Stomach (tissue), 4 donors: ENCODE data around the gene ITGB2.

Experiments used
- CTCF ChIP-seq, 7 experiments: fragments of 450-650 bp in 4 of 7; fragments of 200-600 bp in 3 of 7; sonication (generic) in 3 of 7; IDR thresholded peaks; one replicate each; pipeline ENCODE4 v1.5.1; 2016 to 2019; ENCODE audit warnings: antibody characterized with exemption in 7 of 7, control low read depth in 2 of 7, mild to moderate bottlenecking in 1 of 7
- EP300 ChIP-seq: sonication (generic); formaldehyde crosslinking; IDR thresholded peaks from one replicate; pipeline ENCODE4 v1.6.1; 2017; ENCODE audit warnings: antibody characterized with exemption
- POLR2A ChIP-seq, 4 donors: fragments of 450-650 bp; IDR thresholded peaks; one replicate each; pipeline ENCODE4 v1.6.1; 2016; ENCODE audit warnings: antibody characterized with exemption in 4 of 4, control low read depth in 2 of 4, mild to moderate bottlenecking in 1 of 4, moderate library complexity in 1 of 4
- POLR2AphosphoS5 ChIP-seq, 3 donors: sonication (generic); formaldehyde crosslinking; IDR thresholded peaks; one replicate each; pipeline ENCODE4 v1.6.1; 2016; ENCODE audit warnings: antibody characterized with exemption in 3 of 3

GRCh38 chr21:44932408-44933181 is 11.9 kb upstream of the ITGB2 start:
- TF ChIP-seq CTCF (IDR thresholded peaks at IDR 0.05): peak in 3 of 7 experiments; percentile 38 to 67 (median 45)
- TF ChIP-seq EP300: no peak
- no peak for TF ChIP-seq POLR2AphosphoS5 (IDR thresholded peaks at IDR 0.05)
- no peak for TF ChIP-seq POLR2A (IDR thresholded peaks at IDR 0.05)
